ENCODE results near the gene SUGP1.

SUGP1 gene

DNA sequence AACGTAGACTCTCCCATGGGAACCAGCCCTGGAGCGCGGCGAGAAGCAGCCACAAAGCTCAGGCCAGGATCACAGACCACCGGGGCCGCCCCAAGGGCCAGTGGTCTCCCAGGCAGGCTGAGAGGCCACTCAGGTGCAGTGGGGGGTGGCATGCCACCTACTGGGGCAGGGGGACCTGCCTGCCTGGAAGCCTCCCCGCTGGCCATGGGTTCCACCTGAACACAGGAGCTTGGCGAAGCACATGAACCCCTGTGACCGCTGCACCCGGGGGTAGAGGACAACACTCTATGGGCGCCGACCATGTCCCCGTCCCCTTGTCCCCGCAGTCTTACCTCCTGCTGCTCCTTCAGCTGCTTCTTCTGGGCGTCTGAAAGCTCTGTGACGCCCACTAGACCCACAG, 40.5 kb downstream of the SUGP1 start:
- TF ChIP-seq CTCF (IDR thresholded peaks at IDR 0.05; ENCODE audit: insufficient read depth, low read length, missing control alignments): no peak

DNA sequence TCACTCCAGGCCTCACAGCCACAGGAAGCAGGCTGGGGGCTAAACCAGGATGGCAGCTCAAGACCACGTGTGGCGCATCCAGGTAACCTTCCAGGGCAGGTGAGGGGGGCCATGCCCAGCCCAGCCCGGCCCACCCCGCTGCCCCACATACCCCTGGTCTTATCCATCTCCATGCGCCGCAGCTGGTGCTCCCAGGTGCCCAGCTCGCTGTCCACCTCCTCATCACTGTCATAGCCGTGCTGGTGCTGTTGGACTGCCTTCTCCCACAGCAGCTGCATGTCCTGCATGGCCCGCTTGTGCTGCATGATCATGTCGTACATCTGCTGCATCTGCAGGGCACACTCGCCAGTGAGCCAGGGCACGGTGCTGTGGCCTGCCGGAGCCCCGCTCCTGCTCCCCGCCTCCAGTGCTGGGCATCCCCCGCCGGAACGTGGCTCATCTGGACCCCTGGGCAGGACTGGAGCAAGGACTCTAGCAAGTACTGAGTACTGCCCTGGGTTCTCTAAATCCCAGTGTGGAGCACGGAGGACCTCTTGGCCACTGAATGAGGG, 41.2 kb downstream of the SUGP1 start:
- ChIA-PET POLR2A (no interaction called here), CTCF (no interaction called here)
- no peak for TF ChIP-seq CTCF (IDR thresholded peaks at IDR 0.05; ENCODE audit: insufficient read depth, low read length, missing control alignments)
- no peak overlapping the region for H3K4me3 ChIP-seq (ENCODE audit: low read depth, low read length)
- no peak for DNase-seq (ENCODE audit: low read depth, low spot score)

More for the DNA sequence above, 40.5 kb downstream of the SUGP1 start:
- no peak overlapping the region for H3K4me3 ChIP-seq (ENCODE audit: low read depth, low read length)
- POLR2A ChIA-PET: no interaction called here
- no peak for DNase-seq (ENCODE audit: low read depth, low spot score)
- CTCF ChIA-PET: interaction anchor here (1.0 kb wide), 1 partner anchor 55 kb away, joined by 4 read pairs; no protein-coding TSS in a partner anchor

DNA sequence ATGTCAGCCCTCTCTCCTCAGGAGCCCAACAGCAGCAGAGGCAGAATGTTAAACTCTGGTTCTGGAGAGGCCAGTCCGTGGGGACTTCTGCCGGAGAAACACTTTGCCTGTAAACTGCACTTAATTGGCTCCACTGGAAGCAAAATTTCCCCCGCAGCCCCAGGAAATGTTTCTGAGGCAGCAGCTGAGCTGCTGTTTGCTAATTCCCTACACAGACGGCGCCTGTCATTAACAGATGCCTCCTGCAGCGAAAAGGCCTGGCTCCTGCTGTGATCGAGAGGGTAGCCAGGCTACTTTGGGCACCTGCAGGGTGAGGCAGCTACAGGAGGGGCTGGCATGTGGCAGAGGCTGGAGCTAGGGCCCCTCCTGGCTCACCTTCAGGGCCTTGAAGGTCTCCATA, 42.0 kb downstream of the SUGP1 start:
- TF ChIP-seq CTCF (IDR thresholded peaks at IDR 0.05; ENCODE audit: insufficient read depth, low read length, missing control alignments): no peak
- no peak for DNase-seq (ENCODE audit: low read depth, low spot score)
- ChIA-PET CTCF (no interaction called here), POLR2A (no interaction called here)
- H3K4me3 ChIP-seq (ENCODE audit: low read depth, low read length): no peak overlapping the region

- DNase-seq (ENCODE audit: low read depth, low spot score): no peak
- ChIA-PET CTCF (interaction anchor here (0.8 kb wide), 1 partner anchor 9 kb away, joined by 3 read pairs; no protein-coding TSS in a partner anchor), POLR2A (no interaction called here)
- no peak overlapping the region for H3K4me3 ChIP-seq (ENCODE audit: low read depth, low read length)
- TF ChIP-seq CTCF (IDR thresholded peaks at IDR 0.05; ENCODE audit: insufficient read depth, low read length, missing control alignments): no peak
These were observed 43.5 kb downstream of the SUGP1 start for GRCh38 chr19:19276851-19277250.

DNA sequence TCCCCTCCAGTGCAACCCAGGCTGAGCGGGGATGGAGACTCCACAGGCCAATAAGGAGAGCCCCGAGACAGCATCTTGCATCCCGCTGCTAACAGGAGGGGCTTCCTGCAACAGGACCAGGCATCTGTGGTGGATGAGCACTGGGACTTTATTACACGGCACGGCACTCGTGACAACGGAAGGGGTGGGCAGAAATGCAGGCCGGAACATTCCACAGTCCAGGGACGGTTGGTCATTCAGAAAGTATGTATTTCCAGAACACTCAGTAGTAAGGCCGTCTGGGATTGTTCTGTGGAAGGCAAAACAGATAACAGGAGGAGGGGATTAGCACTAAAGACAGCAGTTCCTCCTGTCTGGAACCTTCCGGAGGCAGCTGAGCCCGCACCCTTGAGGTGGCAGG, 43.9 kb downstream of the SUGP1 start:
- DNase-seq (ENCODE audit: low read depth, low spot score): peak; percentile 33
- POLR2A ChIA-PET: no interaction called here

More for the DNA sequence above, 43.9 kb downstream of the SUGP1 start:
- H3K4me3 ChIP-seq (ENCODE audit: low read depth, low read length): no peak overlapping the region
- CTCF ChIA-PET: interaction anchor here (1.0 kb wide), 1 partner anchor 10 kb away, joined by 3 read pairs; no protein-coding TSS in a partner anchor
- TF ChIP-seq CTCF (IDR thresholded peaks at IDR 0.05; ENCODE audit: insufficient read depth, low read length, missing control alignments): no peak

All from AG04449 (cell line).